Activated T-helper 1 cell treated with anti-CD3 and anti-CD28 coated beads, Interleukin-12 subunit alpha, Interleukin-12 subunit beta, Interleukin-2, Interleukin-4 antibody, amounts not matched to agents 30 ng/mL and 10 ng/mL and 1 ng/mL, durations not matched to agents 14 hours and 24 hours and 36 hours (primary cell): ENCODE data around the gene DPYD. TPM values are rescaled to one million over a fixed set of nuclear protein-coding genes. Genes with fewer than 3 reads are reported as not detected.

Experiments used
- DNase-seq: peaks from one replicate; pipeline ENCODE4 v3.0.0; 2021; ENCODE audit warnings: low spot score
- H3K27ac Mint-ChIP-seq: one replicate; pipeline ENCODE4 v1.8.0; 2021; ENCODE audit warnings: mild to moderate bottlenecking, mixed read lengths
- H3K27me3 Mint-ChIP-seq: one replicate; pipeline ENCODE4 v1.8.0; 2022; ENCODE audit warnings: mild to moderate bottlenecking, moderate library complexity, mixed read lengths; ENCODE audit not compliant: insufficient read depth
- H3K36me3 Mint-ChIP-seq: one replicate; pipeline ENCODE4 v1.8.0; 2021; ENCODE audit warnings: low read depth, mixed read lengths
- H3K4me1 Mint-ChIP-seq: one replicate; pipeline ENCODE4 v1.8.0; 2021; ENCODE audit warnings: low read depth, mixed read lengths
- H3K4me3 Mint-ChIP-seq: one replicate; pipeline ENCODE4 v1.8.0; 2021; ENCODE audit warnings: mild to moderate bottlenecking, moderate library complexity, mixed read lengths
- H3K9me3 Mint-ChIP-seq: one replicate; pipeline ENCODE4 v1.8.0; 2021; ENCODE audit warnings: mixed read lengths
- intact Hi-C: fragments of 100-400 bp; cut with micrococcal nuclease; formaldehyde crosslinking; loops from one replicate; pipeline ENCODE4 v1.15.1; 2024
- total RNA-seq: library from RNA; stranded (reverse); gene quantifications from 2 replicates; pipeline ENCODE4 v1.2.3, GENCODE V29; 2022

The DPYD gene
- total RNA-seq, 1 donor from 2014 or later, result 16.2 TPM

- no peaks in the 10 kb centered on the region for H3K27me3 Mint-ChIP-seq
- no peaks in the 10 kb centered on the region for H3K36me3 Mint-ChIP-seq
- intact Hi-C loops, result no loop called here
- no peaks in the 10 kb centered on the region for H3K9me3 Mint-ChIP-seq
- no peaks in the 10 kb centered on the region for H3K4me1 Mint-ChIP-seq
- H3K4me3 Mint-ChIP-seq, result no peak overlapping the region
- no peak for DNase-seq
- H3K27ac Mint-ChIP-seq, result no peak overlapping the region
Measured at GRCh38 chr1:97082160-97082848, 838.5 kb downstream of the DPYD start.

- Mint-ChIP-seq H3K27me3 (no peaks in the 10 kb centered on the region), H3K9me3 (no peaks in the 10 kb centered on the region), H3K36me3 (no peaks in the 10 kb centered on the region), H3K27ac (no peak overlapping the region), H3K4me3 (no peak overlapping the region), H3K4me1 (no peaks in the 10 kb centered on the region)
- no peak for DNase-seq
- intact Hi-C loops, result no loop called here
Measured at GRCh38 chr1:97078872-97079271, 842.0 kb downstream of the DPYD start.

GRCh38 chr1:97077221-97077620 lies 843.6 kb downstream of the DPYD start:
- intact Hi-C loops, result no loop called here
- Mint-ChIP-seq H3K4me1 (no peaks in the 10 kb centered on the region), H3K27me3 (no peaks in the 10 kb centered on the region), H3K9me3 (no peaks in the 10 kb centered on the region), H3K27ac (no peak overlapping the region), H3K4me3 (no peak overlapping the region), H3K36me3 (no peaks in the 10 kb centered on the region)
- DNase-seq, result no peak

- no peak overlapping the region for H3K4me3 Mint-ChIP-seq
- intact Hi-C loops, result no loop called here
- H3K9me3 Mint-ChIP-seq, result no peaks in the 10 kb centered on the region
- H3K36me3 Mint-ChIP-seq, result no peaks in the 10 kb centered on the region
- no peaks in the 10 kb centered on the region for H3K4me1 Mint-ChIP-seq
- no peak overlapping the region for H3K27ac Mint-ChIP-seq
- no peaks in the 10 kb centered on the region for H3K27me3 Mint-ChIP-seq
- no peak for DNase-seq
Measured at GRCh38 chr1:97074771-97075170, 846.1 kb downstream of the DPYD start.

- Mint-ChIP-seq H3K27ac (no peak overlapping the region), H3K4me1 (no peaks in the 10 kb centered on the region), H3K9me3 (no peaks in the 10 kb centered on the region), H3K36me3 (no peaks in the 10 kb centered on the region), H3K4me3 (no peak overlapping the region), H3K27me3 (no peaks in the 10 kb centered on the region)
- DNase-seq, result no peak
- intact Hi-C loops, result no loop called here
Measured at GRCh38 chr1:97073936-97074335, 846.9 kb downstream of the DPYD start.

- no peak for DNase-seq
- Mint-ChIP-seq H3K9me3 (no peaks in the 10 kb centered on the region), H3K27ac (no peak overlapping the region), H3K36me3 (no peaks in the 10 kb centered on the region), H3K27me3 (no peaks in the 10 kb centered on the region), H3K4me3 (no peak overlapping the region), H3K4me1 (no peaks in the 10 kb centered on the region)
- intact Hi-C loops, result no loop called here
Measured at GRCh38 chr1:97073169-97073568, 847.7 kb downstream of the DPYD start.

GRCh38 chr1:97071173-97071572 lies 849.7 kb downstream of the DPYD start:
- no peak overlapping the region for H3K4me3 Mint-ChIP-seq
- no peak for DNase-seq
- intact Hi-C loops, result no loop called here

GRCh38 chr1:97070376-97070775 lies 850.5 kb downstream of the DPYD start:
- no peak overlapping the region for H3K4me3 Mint-ChIP-seq
- no peaks in the 10 kb centered on the region for H3K36me3 Mint-ChIP-seq
- H3K9me3 Mint-ChIP-seq, result no peaks in the 10 kb centered on the region
- intact Hi-C loops, result no loop called here
- DNase-seq, result no peak
- no peaks in the 10 kb centered on the region for H3K27me3 Mint-ChIP-seq
- H3K27ac Mint-ChIP-seq, result no peak overlapping the region
- H3K4me1 Mint-ChIP-seq, result no peaks in the 10 kb centered on the region

More at GRCh38 chr1:97071173-97071572, 849.7 kb downstream of the DPYD start:
- Mint-ChIP-seq H3K4me1 (no peaks in the 10 kb centered on the region), H3K9me3 (no peaks in the 10 kb centered on the region), H3K36me3 (no peaks in the 10 kb centered on the region), H3K27me3 (no peaks in the 10 kb centered on the region), H3K27ac (no peak overlapping the region)

DNA sequence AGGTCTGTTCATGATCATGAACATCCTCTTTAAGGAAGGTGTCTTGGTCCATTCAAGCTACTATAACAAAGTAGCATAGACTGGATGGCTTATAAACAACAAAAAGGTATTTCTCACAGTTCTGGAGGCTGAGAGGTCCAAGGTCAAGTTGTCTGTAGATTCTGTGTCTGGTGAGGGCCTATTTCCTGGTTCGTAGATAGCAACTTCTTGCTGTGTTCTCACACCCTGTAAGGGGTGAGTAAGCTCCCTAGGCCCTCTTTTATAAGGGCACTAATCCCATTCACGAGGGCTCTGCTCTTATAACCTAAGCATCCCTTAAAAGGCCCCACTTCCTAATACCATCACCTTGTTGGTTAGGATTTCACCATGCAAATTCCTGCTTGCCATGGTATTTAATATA lies 851.5 kb downstream of the DPYD start:
- H3K27me3 Mint-ChIP-seq, result no peaks in the 10 kb centered on the region
- no peak for DNase-seq
- intact Hi-C loops, result no loop called here
- no peaks in the 10 kb centered on the region for H3K9me3 Mint-ChIP-seq
- H3K4me1 Mint-ChIP-seq, result no peaks in the 10 kb centered on the region
- no peak overlapping the region for H3K27ac Mint-ChIP-seq
- no peak overlapping the region for H3K4me3 Mint-ChIP-seq
- H3K36me3 Mint-ChIP-seq, result no peaks in the 10 kb centered on the region

DNA sequence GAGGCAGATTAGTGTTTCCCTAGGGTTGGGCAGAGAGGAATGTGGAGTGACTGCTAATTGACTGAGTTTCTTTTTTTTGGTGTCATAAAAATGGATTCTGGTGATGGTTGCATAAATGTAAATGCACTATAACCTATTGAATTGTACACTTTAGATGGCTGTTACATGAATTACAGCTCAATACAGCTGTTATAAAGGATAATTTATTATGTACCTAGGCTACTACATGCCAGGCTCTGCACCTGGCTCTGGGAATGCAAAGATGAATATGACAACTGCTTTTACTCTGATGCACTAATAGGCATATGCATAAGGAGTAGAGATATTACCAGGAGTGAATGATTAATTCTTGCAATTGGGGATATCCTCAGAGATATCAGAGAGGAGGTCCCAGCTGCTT lies 854.0 kb downstream of the DPYD start:
- Mint-ChIP-seq H3K9me3 (no peaks in the 10 kb centered on the region), H3K4me3 (no peak overlapping the region), H3K4me1 (no peaks in the 10 kb centered on the region), H3K27me3 (no peaks in the 10 kb centered on the region), H3K27ac (no peak overlapping the region), H3K36me3 (no peaks in the 10 kb centered on the region)
- DNase-seq, result no peak
- intact Hi-C loops, result no loop called here

- DNase-seq, result no peak
- Mint-ChIP-seq H3K27ac (no peak overlapping the region), H3K4me1 (no peaks in the 10 kb centered on the region), H3K9me3 (peaks cover 3% of the 10 kb centered on the region), H3K36me3 (no peaks in the 10 kb centered on the region), H3K4me3 (no peak overlapping the region), H3K27me3 (no peaks in the 10 kb centered on the region)
- intact Hi-C loops, result no loop called here
Measured at GRCh38 chr1:97063532-97063931, 857.3 kb downstream of the DPYD start.

DNA sequence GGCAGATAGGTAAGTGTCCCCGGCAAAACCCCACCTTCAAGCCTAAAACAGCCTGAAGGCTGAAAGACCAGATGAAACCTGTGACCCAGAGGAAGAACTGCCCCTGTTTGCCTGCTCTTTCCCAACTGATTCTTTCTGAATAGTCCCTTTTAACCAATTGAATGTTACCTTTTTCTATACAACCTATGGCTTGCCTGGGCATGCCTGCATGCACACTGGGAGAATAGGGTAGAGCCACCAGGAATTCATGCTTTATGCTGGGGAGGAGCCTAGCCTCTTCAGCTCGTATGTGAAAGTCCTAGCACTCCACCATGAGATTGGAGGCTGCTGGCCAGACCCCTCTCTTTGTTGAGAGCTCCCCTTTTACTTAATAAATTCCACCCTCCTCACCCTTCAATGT lies 859.2 kb downstream of the DPYD start:
- Mint-ChIP-seq H3K27me3 (no peaks in the 10 kb centered on the region), H3K36me3 (no peaks in the 10 kb centered on the region), H3K4me1 (no peaks in the 10 kb centered on the region), H3K9me3 (peaks cover 13% of the 10 kb centered on the region), H3K4me3 (no peak overlapping the region), H3K27ac (no peak overlapping the region)
- intact Hi-C loops, result no loop called here
- DNase-seq, result no peak

- Mint-ChIP-seq H3K4me1 (no peaks in the 10 kb centered on the region), H3K27me3 (peaks cover 2% of the 10 kb centered on the region)
- intact Hi-C loops, result no loop called here
Measured at GRCh38 chr1:97056386-97056785, 864.4 kb downstream of the DPYD start.

GRCh38 chr1:97053268-97053667 lies 867.6 kb downstream of the DPYD start:
- Mint-ChIP-seq H3K4me1 (no peaks in the 10 kb centered on the region), H3K27ac (no peak overlapping the region), H3K9me3 (peaks cover 23% of the 10 kb centered on the region), H3K4me3 (no peak overlapping the region), H3K27me3 (peaks cover 2% of the 10 kb centered on the region), H3K36me3 (no peaks in the 10 kb centered on the region)
- intact Hi-C loops, result no loop called here
- no peak for DNase-seq

More at GRCh38 chr1:97056386-97056785, 864.4 kb downstream of the DPYD start:
- H3K36me3 Mint-ChIP-seq, result no peaks in the 10 kb centered on the region
- DNase-seq, result no peak
- peaks cover 26% of the 10 kb centered on the region for H3K9me3 Mint-ChIP-seq
- no peak overlapping the region for H3K4me3 Mint-ChIP-seq
- no peak overlapping the region for H3K27ac Mint-ChIP-seq
